Measurements from ENCODE around the gene OR10H2. TPM values are rescaled to one million over a fixed set of nuclear protein-coding genes. Genes with fewer than 3 reads are reported as not detected.

OR10H2 gene, protein sequence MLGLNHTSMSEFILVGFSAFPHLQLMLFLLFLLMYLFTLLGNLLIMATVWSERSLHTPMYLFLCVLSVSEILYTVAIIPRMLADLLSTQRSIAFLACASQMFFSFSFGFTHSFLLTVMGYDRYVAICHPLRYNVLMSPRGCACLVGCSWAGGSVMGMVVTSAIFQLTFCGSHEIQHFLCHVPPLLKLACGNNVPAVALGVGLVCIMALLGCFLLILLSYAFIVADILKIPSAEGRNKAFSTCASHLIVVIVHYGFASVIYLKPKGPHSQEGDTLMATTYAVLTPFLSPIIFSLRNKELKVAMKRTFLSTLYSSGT
- not detected in 5 replicates for total RNA-seq (2022; extraction: Qiagen RNA extraction; ENCODE audit: low read depth)

DNA sequence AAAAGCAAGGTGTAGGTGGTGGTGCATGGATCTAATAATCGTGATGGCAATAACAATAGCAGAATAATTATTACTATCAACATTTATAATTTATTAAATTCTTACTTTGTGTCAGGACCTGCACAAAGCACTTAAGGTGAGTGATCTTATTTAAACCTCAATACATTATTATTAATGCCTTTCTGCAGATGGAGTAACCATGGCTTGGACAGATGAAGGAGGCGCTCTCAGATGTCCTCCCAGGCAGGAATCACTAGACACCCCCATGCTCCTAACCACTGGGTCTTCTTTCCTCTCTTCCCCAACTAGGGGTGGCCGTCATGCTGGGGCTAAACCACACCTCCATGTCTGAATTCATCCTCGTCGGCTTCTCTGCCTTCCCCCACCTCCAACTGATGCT lies at the start of gene OR10H2:
TSS of gene OR10H2 (plus strand) at position 301 of the 400 bp plus-strand sequence. CDS start at position 321, 20 bp downstream.

DNA sequence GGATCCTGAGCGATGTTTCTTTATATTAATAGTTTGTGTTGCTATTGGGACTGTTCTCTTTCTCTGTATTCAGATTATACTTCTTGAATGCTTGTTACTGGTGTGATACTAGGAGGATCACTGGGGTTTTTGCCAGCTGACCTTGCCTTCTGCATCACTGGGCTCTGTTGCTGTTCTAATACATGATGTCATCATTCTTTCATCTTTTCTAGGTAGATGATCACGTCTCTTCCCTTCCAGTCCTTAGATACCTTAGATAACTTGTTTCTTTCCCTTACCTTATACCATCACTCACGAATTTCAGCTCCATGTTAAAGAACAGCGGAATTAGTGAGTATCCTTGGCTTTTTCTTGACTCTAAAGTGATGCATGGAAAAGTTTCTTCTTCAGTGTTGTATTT lies 9.9 kb downstream of the OR10H2 start, which contains the start of gene OR10H3:
TSS of gene OR10H3 (plus strand) at position 264 of the 400 bp plus-strand sequence. CDS start 3,408 bp downstream, outside the sequence.

Other genes with a start within 250 kb of the OR10H2 start
- 0.07 to 0.10 TPM in 2 of 5 replicates, not detected in the others for gene PGLYRP2, start 248.5 kb upstream of the OR10H2 start, total RNA-seq (2022; extraction: Qiagen RNA extraction; ENCODE audit: low read depth)
- gene CYP4F22, start 219.5 kb upstream of the OR10H2 start, total RNA-seq (2022; extraction: Qiagen RNA extraction; ENCODE audit: low read depth), result 0.04 to 0.08 TPM (median 0.08 TPM) in 5 replicates
- not detected in 5 replicates for gene CYP4F8, start 112.8 kb upstream of the OR10H2 start, total RNA-seq (2022; extraction: Qiagen RNA extraction; ENCODE audit: low read depth)
- gene CYP4F3, start 87.1 kb upstream of the OR10H2 start, total RNA-seq (2022; extraction: Qiagen RNA extraction; ENCODE audit: low read depth), result 1.8 to 3.2 TPM (median 2.6 TPM) in 5 replicates
- gene CYP4F12, start 54.9 kb upstream of the OR10H2 start, total RNA-seq (2022; extraction: Qiagen RNA extraction; ENCODE audit: low read depth), result 1.4 to 3.3 TPM (median 1.9 TPM) in 5 replicates
- gene OR10H3, start 10.0 kb downstream of the OR10H2 start, total RNA-seq (2022; extraction: Qiagen RNA extraction; ENCODE audit: low read depth), result not detected in 5 replicates
- gene OR10H5, start 59.6 kb downstream of the OR10H2 start, total RNA-seq (2022; extraction: Qiagen RNA extraction; ENCODE audit: low read depth), result not detected in 5 replicates
- gene OR10H1, start 87.6 kb downstream of the OR10H2 start, total RNA-seq (2022; extraction: Qiagen RNA extraction; ENCODE audit: low read depth), result not detected in 5 replicates
- 0.07 to 0.20 TPM (median 0.11 TPM) in 4 of 5 replicates, not detected in the other for gene CYP4F2, start 170.1 kb downstream of the OR10H2 start, total RNA-seq (2022; extraction: Qiagen RNA extraction; ENCODE audit: low read depth)
- gene CYP4F11, start 206.5 kb downstream of the OR10H2 start, total RNA-seq (2022; extraction: Qiagen RNA extraction; ENCODE audit: low read depth), result 6.6 to 8.8 TPM (median 7.0 TPM) in 5 replicates
- not detected in 5 replicates for gene OR10H4, start 221.0 kb downstream of the OR10H2 start, total RNA-seq (2022; extraction: Qiagen RNA extraction; ENCODE audit: low read depth)

Data from A549 treated with DMSO at 1 μM for 4 hours (cell line).